HepG2 (cell line): ENCODE data around the gene TSEN34. TPM values are rescaled to one million over a fixed set of nuclear protein-coding genes. Genes with fewer than 3 reads are reported as not detected.

Source experiments
- ATAC-seq: fragments of 200-7000 bp; cut with Tn5 transposase; 3 replicates; pipeline ENCODE4 v1.9.1; 2020; ENCODE audit warnings: mild to moderate bottlenecking, moderate library complexity
- BruUV-seq: library from RNA; stranded (reverse); fragments of 400-500 nt; replicated peaks from 2 replicates; lab custom pipeline; 2021; lab: Mats Ljungman, UMichigan
- CTCF ChIA-PET: fragments of 300-600 bp; formaldehyde crosslinking; extraction: SDS; loops from one replicate; lab custom pipeline; 2021; ENCODE audit warnings: low total read pairs, inconsistent platforms, low intra/inter-chr PET ratio; lab: Yijun Ruan, JAX
- POLR2A ChIA-PET: fragments of 350-600 bp; sonication (Branson Sonifier 250); formaldehyde crosslinking; loops from one replicate; lab custom pipeline; 2020; ENCODE audit warnings: antibody characterized with exemption, inconsistent platforms; lab: Yijun Ruan, JAX
- DNase-seq: peaks from one replicate; pipeline ENCODE4 v3.0.0-alpha.2; 2015; ENCODE audit warnings: low spot score
- FAIRE-seq: peaks from 3 replicates; lab custom pipeline; 2011; peaks lifted over from hg19 to GRCh38; lab: Jason Lieb, UNC
- H2AFZ ChIP-seq: one replicate; pipeline ENCODE4 v1.6.1; 2011; ENCODE audit warnings: low read length, inconsistent platforms
- H3K27ac ChIP-seq: fragments of 300-600 bp; 3 replicates; pipeline ENCODE4 v1.8.0; 2011; ENCODE audit warnings: mixed run types, mild to moderate bottlenecking, mixed read lengths, low read length, inconsistent platforms; ENCODE audit not compliant: insufficient read depth; ENCODE audit errors: extremely low read length
- H3K27me3 ChIP-seq, 2 experiments: fragments of 200-600 bp in 1 of 2; 2 replicates in 1 of 2; 3 replicates in 1 of 2; pipeline versions ENCODE4 v1.6.0 to v1.8.0; 2011; ENCODE audit warnings: low read length in 2 of 2, mild to moderate bottlenecking in 2 of 2, moderate library complexity in 2 of 2, inconsistent platforms in 1 of 2; ENCODE audit not compliant: insufficient read depth in 2 of 2, control insufficient read depth in 1 of 2
- H3K36me3 ChIP-seq, 2 experiments: fragments of 200-600 bp in 1 of 2; replicated peaks in 1 of 2; 2 replicates in 1 of 2; 3 replicates in 1 of 2; pipeline versions ENCODE4 v1.5.1 to v1.8.0; 2011; ENCODE audit warnings: low read length in 2 of 2, inconsistent platforms in 1 of 2; ENCODE audit not compliant: insufficient read depth in 2 of 2, control insufficient read depth in 1 of 2
- H3K4me1 ChIP-seq: 2 replicates; pipeline ENCODE4 v1.5.1; 2012; ENCODE audit warnings: low read length, inconsistent platforms; ENCODE audit not compliant: insufficient read depth
- H3K4me2 ChIP-seq: 2 replicates; pipeline ENCODE4 v1.6.0; 2011; ENCODE audit warnings: low read depth, low read length, inconsistent platforms
- H3K4me3 ChIP-seq, 3 experiments: fragments of 200-600 bp in 1 of 3; sonication (generic), shearing (Covaris generic) in 1 of 3; replicated peaks in 1 of 3; 2 replicates each; pipeline ENCODE4 v1.5.1; 2011 to 2016; ENCODE audit warnings: low read length in 3 of 3, inconsistent platforms in 2 of 3, low read depth in 2 of 3, mild to moderate bottlenecking in 2 of 3, control low read depth in 1 of 3, mixed read lengths in 1 of 3; ENCODE audit not compliant: insufficient read depth in 1 of 3
- H3K79me2 ChIP-seq: one replicate; pipeline ENCODE4 v1.6.1; 2011; ENCODE audit warnings: low read length, inconsistent platforms; ENCODE audit not compliant: insufficient read depth
- H3K9ac ChIP-seq: 2 replicates; pipeline ENCODE4 v1.6.0; 2011; ENCODE audit warnings: mild to moderate bottlenecking, low read depth, low read length, inconsistent platforms; ENCODE audit not compliant: insufficient read depth
- H3K9me3 ChIP-seq: 2 replicates; pipeline ENCODE4 v1.5.1; 2012; ENCODE audit warnings: mild to moderate bottlenecking, low read length
- H4K20me1 ChIP-seq: 2 replicates; pipeline ENCODE4 v1.6.0; 2011; ENCODE audit warnings: inconsistent platforms, mild to moderate bottlenecking, low read length, moderate library complexity; ENCODE audit not compliant: insufficient read depth
- KDM2A ChIP-seq: sonication (generic); formaldehyde crosslinking; IDR thresholded peaks from 2 replicates; pipeline ENCODE4 v1.4.0; 2020; ENCODE audit warnings: low read depth, missing genetic modification reagents, borderline replicate concordance
- PATZ1 ChIP-seq: sonication (generic); formaldehyde crosslinking; IDR thresholded peaks from 2 replicates; pipeline ENCODE4 v1.4.0; 2020; ENCODE audit warnings: missing genetic modification reagents
- ZNF792 ChIP-seq: IDR thresholded peaks from 2 replicates; pipeline ENCODE4 v1.6.1; 2016
- WGBS: methylation state at CpG from one replicate; pipeline ENCODE4 v1.1.6; 2017; ENCODE audit warnings: low lambda C conversion rate; 5-methylcytosine and 5-hydroxymethylcytosine counted together
- in situ Hi-C: cut with HindIII; loops from 2 replicates; pipeline ENCODE4 v1.10.0; 2017; ENCODE audit warnings: low pct_unique_long_range_greater_than_20kb; ENCODE audit not compliant: extremely low pct_ligation_motif_present
- intact Hi-C: fragments of 100-400 bp; cut with micrococcal nuclease; formaldehyde crosslinking; loops from one replicate; pipeline ENCODE4 v1.10.0; 2022; ENCODE audit not compliant: unreplicated experiment
- polyA plus RNA-seq, 8 experiments: library from polyadenylated mRNA; depleted of rRNA in 3 of 8; stranded (reverse) in 7 of 8; unstranded in 1 of 8; fragments of >200 nt; fragmentation: Illumina TruSeq in 4 of 8; extraction: Trizol in 4 of 8; gene quantifications; 2 replicates each; pipeline versions ENCODE4 v1.2.1 to v1.2.3, GENCODE V29; 2011 to 2016; ENCODE audit warnings: low read depth in 4 of 8, missing spikeins in 1 of 8, mixed read lengths in 1 of 8; ENCODE audit not compliant: insufficient read depth in 1 of 8
- total RNA-seq, 5 experiments: library from RNA; depleted of rRNA; stranded (reverse); fragments of >200 nt; fragmentation: Illumina TruSeq; extraction: Trizol; gene quantifications; 2 replicates each; pipeline ENCODE4 v1.2.3, GENCODE V29; 2016; ENCODE audit warnings: low read depth in 1 of 5

The TSEN34 gene
- total and polyA plus RNA-seq, 2 of the 13 experiments (the other 11 are each of a cell fraction or from before 2014, with no cell fraction given) = 55.1 to 65.4 TPM

DNA sequence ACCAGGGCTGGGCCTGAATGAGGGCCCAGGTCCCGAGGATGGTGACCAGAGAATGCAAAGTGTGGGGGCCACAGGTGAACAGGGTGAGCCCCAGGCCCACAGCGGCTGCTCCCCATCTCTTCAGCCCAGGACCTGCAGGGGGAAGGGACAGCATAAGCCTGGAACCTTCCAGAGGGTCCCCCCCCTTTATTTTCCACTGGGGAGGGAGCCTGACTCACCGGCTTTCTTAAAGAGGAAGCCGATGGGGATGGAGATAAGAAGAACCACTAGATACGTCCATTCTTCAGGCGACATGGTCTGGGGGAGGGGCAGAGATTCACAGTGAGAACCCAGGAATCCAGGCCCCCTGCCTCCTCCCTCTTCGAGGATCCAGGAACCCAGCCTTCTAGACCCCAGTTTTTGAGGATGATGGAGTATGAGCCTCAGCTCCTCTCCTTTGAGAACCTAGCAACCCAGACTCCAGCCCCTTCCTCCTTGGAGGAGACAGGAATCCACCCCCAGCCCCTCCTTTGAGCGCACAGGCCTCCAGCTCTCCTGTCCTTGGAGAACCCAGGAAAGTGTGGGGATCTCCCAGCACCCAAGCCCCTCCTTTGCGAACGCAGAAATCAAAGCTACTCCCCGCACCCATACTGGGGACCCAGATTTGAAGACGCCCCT is 2.8 kb upstream of the TSEN34 start:
- BruUV-seq = TSS peak; percentile 48
- CTCF ChIA-PET = interaction anchor here (2.0 kb wide), 1 partner anchor 43 kb away, joined by 7 read pairs; no protein-coding TSS in a partner anchor

More for the DNA sequence above, 2.8 kb upstream of the TSEN34 start:
- Histone ChIP-seq H3K79me2 (peaks cover 25% of the 10 kb centered on the region), H3K27ac (peak overlapping the region; percentile 96), H4K20me1 (no peaks in the 10 kb centered on the region), H2AFZ (no peak overlapping the region), H3K36me3 (peaks cover 3 to 17% of the 10 kb centered on the region in 2 experiments; a peak in 4 of 5 replicates), H3K9ac (peak overlapping the region; percentile 79), H3K4me1 (peaks cover 40% of the 10 kb centered on the region), H3K4me2 (peak overlapping the region; percentile 95), H3K9me3 (no peaks in the 10 kb centered on the region), H3K4me3 (peak overlapping the region; percentile 73 to 88 (median 74)), H3K27me3 (no peaks in the 10 kb centered on the region)
- no peak for ATAC-seq
- POLR2A ChIA-PET = interaction anchor here (1.2 to 4.9 kb wide), 10 partner anchors 14 to 260 kb away, joined by 3 to 306 read pairs (median 12); partner anchors contain the start of genes CNOT3, LENG1, PRPF31 and RPS9
- no peak for FAIRE-seq
- in situ Hi-C loops = no loop called here
- 55% methylated on average over 10 of the region's 12 CpGs for WGBS
- DNase-seq = no peak
- intact Hi-C loops = no loop called here
- 0 out of 2 replicates have a peak, but pooled peaks have one; percentile 7 for TF ChIP-seq KDM2A (CRISPR knock-in tag)
- TF ChIP-seq PATZ1 (CRISPR knock-in tag) = peak; percentile 53
- TF ChIP-seq ZNF792 (CRISPR knock-in tag) = no peak
